NB4 (cell line): ENCODE data around the gene RIPOR1.

Source experiments
- DNase-seq: peaks from one replicate; pipeline ENCODE4 v3.0.0; 2010; ENCODE audit warnings: low read depth
- H3K4me3 ChIP-seq: one replicate; pipeline ENCODE4 v1.5.1; 2011; ENCODE audit warnings: mild to moderate bottlenecking, low read depth, low read length, moderate library complexity
- CTCF ChIP-seq: IDR thresholded peaks from one replicate; pipeline ENCODE4 v1.5.1; 2012; ENCODE audit warnings: low read depth, low read length
- MAX ChIP-seq: IDR thresholded peaks from 2 replicates; pipeline ENCODE4 v1.6.1; 2011; ENCODE audit warnings: low read depth, low read length
- MYC ChIP-seq: IDR thresholded peaks from 2 replicates; pipeline ENCODE4 v1.6.1; 2011; ENCODE audit warnings: low read depth, low read length
- POLR2A ChIP-seq: IDR thresholded peaks from 2 replicates; pipeline ENCODE4 v1.6.1; 2011; ENCODE audit warnings: mild to moderate bottlenecking; ENCODE audit not compliant: insufficient read length; ENCODE audit errors: extremely low read depth

RIPOR1 gene

GRCh38 chr16:67558859-67559258 lies 30.2 kb downstream of the RIPOR1 start:
- H3K4me3 ChIP-seq: no peak overlapping the region
- TF ChIP-seq POLR2A: no peak
- no peak for TF ChIP-seq MAX
- no peak for TF ChIP-seq MYC
- no peak for TF ChIP-seq CTCF
- DNase-seq: no peak

GRCh38 chr16:67560827-67561342 lies 32.3 kb downstream of the RIPOR1 start:
- TF ChIP-seq MAX (no peak), CTCF (no peak), POLR2A (no peak), MYC (no peak)
- peak overlapping the region; percentile 67 for H3K4me3 ChIP-seq
- no peak for DNase-seq

- DNase-seq: no peak
- H3K4me3 ChIP-seq: peak overlapping the region; percentile 67
- TF ChIP-seq POLR2A: no peak
- TF ChIP-seq MYC: no peak
- no peak for TF ChIP-seq MAX
- TF ChIP-seq CTCF: no peak
Observed at GRCh38 chr16:67561501-67561823, 32.8 kb downstream of the RIPOR1 start.

GRCh38 chr16:67561824-67562525 lies 33.3 kb downstream of the RIPOR1 start:
- peak; percentile 99 for DNase-seq
- peak overlapping the region; percentile 67 for H3K4me3 ChIP-seq
- TF ChIP-seq POLR2A (peak; percentile 81), MYC (peak; percentile 80; the same call in 1 of the 2 replicates), CTCF (no peak), MAX (peak; percentile 77)

- DNase-seq: peak; percentile 89
- H3K4me3 ChIP-seq: peak within 1 kb of the TSS; percentile 87
- TF ChIP-seq MYC (peak; percentile 69; the same call in 1 of the 2 replicates), CTCF (peak; percentile 48), MAX (0 out of 2 replicates have a peak, but pooled peaks have one; percentile 12), POLR2A (peak; percentile 39)
Observed at GRCh38 chr16:67562526-67562917, 33.9 kb downstream of the RIPOR1 start, which contains the start of gene CTCF. TSS of gene CTCF (plus strand) at chr16:67562526. CDS start at chr16:67610833, 48,307 bp downstream.
